Measurements from ENCODE around the gene KBTBD2.
"Not testable (repeated sequence)": the region's sequence is repeated elsewhere in the genome, so short reads cannot be mapped to it uniquely, and the experiment has no call there.

GRCh38 chr7:32843763-32844162 is 47.8 kb downstream of the KBTBD2 start:
- TF ChIP-seq, protein P1, sequence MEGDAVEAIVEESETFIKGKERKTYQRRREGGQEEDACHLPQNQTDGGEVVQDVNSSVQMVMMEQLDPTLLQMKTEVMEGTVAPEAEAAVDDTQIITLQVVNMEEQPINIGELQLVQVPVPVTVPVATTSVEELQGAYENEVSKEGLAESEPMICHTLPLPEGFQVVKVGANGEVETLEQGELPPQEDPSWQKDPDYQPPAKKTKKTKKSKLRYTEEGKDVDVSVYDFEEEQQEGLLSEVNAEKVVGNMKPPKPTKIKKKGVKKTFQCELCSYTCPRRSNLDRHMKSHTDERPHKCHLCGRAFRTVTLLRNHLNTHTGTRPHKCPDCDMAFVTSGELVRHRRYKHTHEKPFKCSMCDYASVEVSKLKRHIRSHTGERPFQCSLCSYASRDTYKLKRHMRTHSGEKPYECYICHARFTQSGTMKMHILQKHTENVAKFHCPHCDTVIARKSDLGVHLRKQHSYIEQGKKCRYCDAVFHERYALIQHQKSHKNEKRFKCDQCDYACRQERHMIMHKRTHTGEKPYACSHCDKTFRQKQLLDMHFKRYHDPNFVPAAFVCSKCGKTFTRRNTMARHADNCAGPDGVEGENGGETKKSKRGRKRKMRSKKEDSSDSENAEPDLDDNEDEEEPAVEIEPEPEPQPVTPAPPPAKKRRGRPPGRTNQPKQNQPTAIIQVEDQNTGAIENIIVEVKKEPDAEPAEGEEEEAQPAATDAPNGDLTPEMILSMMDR (IDR thresholded peaks at IDR 0.05), result not testable (repeated sequence)
- not testable (repeated sequence) for TF ChIP-seq POLR2A (IDR thresholded peaks at IDR 0.05)
